Liver (tissue), 9 donors: ENCODE results near the gene MYO5C. TPM values are rescaled to one million over a fixed set of nuclear protein-coding genes. Genes with fewer than 3 reads are reported as not detected.

Experiments used
- DNase-seq: peaks from one replicate; pipeline ENCODE4 v3.0.0-alpha.2; 2017; ENCODE audit warnings: low spot score
- H3K27ac ChIP-seq, 2 donors: one replicate each; pipeline ENCODE4 v1.7.0; 2013; ENCODE audit warnings: inconsistent platforms in 2 of 2, low read length in 2 of 2, control low read depth in 1 of 2, low read depth in 1 of 2, mild to moderate bottlenecking in 1 of 2
- H3K27me3 ChIP-seq, 4 donors: one replicate each; pipeline versions ENCODE4 v1.6.1 to v1.7.0; 2013; ENCODE audit warnings: low read length in 3 of 4, inconsistent platforms in 1 of 4, mild to moderate bottlenecking in 1 of 4, moderate library complexity in 1 of 4; ENCODE audit not compliant: control insufficient read depth in 4 of 4, insufficient read depth in 4 of 4
- H3K36me3 ChIP-seq, 4 donors: one replicate each; pipeline versions ENCODE4 v1.6.1 to v1.7.0; 2013; ENCODE audit warnings: low read length in 3 of 4, mild to moderate bottlenecking in 3 of 4, low read depth in 1 of 4, moderate library complexity in 1 of 4; ENCODE audit not compliant: control insufficient read depth in 4 of 4, insufficient read depth in 3 of 4
- H3K4me1 ChIP-seq, 4 donors: one replicate each; pipeline versions ENCODE4 v1.6.1 to v1.7.0; 2013; ENCODE audit warnings: low read length in 3 of 4, mild to moderate bottlenecking in 3 of 4, moderate library complexity in 1 of 4; ENCODE audit not compliant: control insufficient read depth in 4 of 4, insufficient read depth in 4 of 4
- H3K4me3 ChIP-seq, 3 donors: one replicate each; pipeline versions ENCODE4 v1.6.1 to v1.7.0; 2013; ENCODE audit warnings: low read length in 3 of 3, control low read depth in 1 of 3, low read depth in 1 of 3, mild to moderate bottlenecking in 1 of 3
- H3K9ac ChIP-seq, 2 donors: one replicate each; pipeline ENCODE4 v1.7.0; 2013; ENCODE audit warnings: low read length in 2 of 2, mild to moderate bottlenecking in 2 of 2, moderate library complexity in 2 of 2, control low read depth in 1 of 2, low read depth in 1 of 2
- H3K9me3 ChIP-seq, 4 donors: one replicate each; pipeline versions ENCODE4 v1.6.1 to v1.7.0; 2013; ENCODE audit warnings: low read length in 3 of 4; ENCODE audit not compliant: control insufficient read depth in 4 of 4
- EGR1 ChIP-seq, 2 donors: IDR thresholded peaks; 2 replicates each; pipeline ENCODE4 v1.6.1; 2016 to 2018; ENCODE audit warnings: antibody characterized with exemption in 2 of 2, low read depth in 2 of 2
- FOXA1 ChIP-seq: IDR thresholded peaks from 2 replicates; pipeline ENCODE4 v1.6.1; 2016; ENCODE audit warnings: antibody characterized with exemption
- HNF4A ChIP-seq, 2 donors: conservative IDR thresholded peaks; 2 replicates each; pipeline ENCODE4 v1.6.1; 2016; ENCODE audit warnings: antibody characterized with exemption in 2 of 2, mild to moderate bottlenecking in 2 of 2
- HNF4G ChIP-seq: IDR thresholded peaks from 2 replicates; pipeline ENCODE4 v1.6.1; 2016; ENCODE audit warnings: antibody characterized with exemption
- JUND ChIP-seq, 2 donors: IDR thresholded peaks; 2 replicates each; pipeline ENCODE4 v1.6.1; 2016; ENCODE audit warnings: antibody characterized with exemption in 2 of 2
- MAX ChIP-seq: IDR thresholded peaks from 2 replicates; pipeline ENCODE4 v1.6.1; 2016; ENCODE audit warnings: antibody characterized with exemption
- NR2F2 ChIP-seq: IDR thresholded peaks from 2 replicates; pipeline ENCODE4 v1.6.1; 2016; ENCODE audit warnings: antibody characterized with exemption
- RAD21 ChIP-seq, 2 donors: IDR thresholded peaks; 2 replicates each; pipeline ENCODE4 v1.6.1; 2016; ENCODE audit warnings: antibody characterized with exemption in 2 of 2, mild to moderate bottlenecking in 2 of 2
- RXRA ChIP-seq, 2 donors: IDR thresholded peaks; 2 replicates each; pipeline ENCODE4 v1.6.1; 2017 to 2018; ENCODE audit warnings: antibody characterized with exemption in 2 of 2, mild to moderate bottlenecking in 1 of 2
- SP1 ChIP-seq: IDR thresholded peaks from 2 replicates; pipeline ENCODE4 v1.6.1; 2018; ENCODE audit warnings: antibody characterized with exemption, mild to moderate bottlenecking
- YY1 ChIP-seq: IDR thresholded peaks from 2 replicates; pipeline ENCODE4 v1.6.1; 2016; ENCODE audit warnings: antibody characterized with exemption, mild to moderate bottlenecking
- WGBS: extraction: QIAGEN DNeasy Blood & Tissue Kit; methylation state at CpG from one replicate; pipeline ENCODE4 v1.1.7; 2013; 5-methylcytosine and 5-hydroxymethylcytosine counted together
- polyA plus RNA-seq, 2 donors: library from polyadenylated mRNA; stranded (reverse) in 1 of 2; unstranded in 1 of 2; fragments of 200-250 nt in 1 of 2; fragments of >200 nt in 1 of 2; fragmentation: Nextera tagmentation in 1 of 2; extraction: Ambion mirVana in 1 of 2; gene quantifications; one replicate each; pipeline versions ENCODE4 v1.2.1 to v1.2.3, GENCODE V29; 2013 to 2015
- total RNA-seq, 2 donors: library from RNA; depleted of rRNA; stranded (reverse); fragments of >200 nt; gene quantifications; one replicate each; pipeline ENCODE4 v1.2.3, GENCODE V29; 2014
- TF ChIP-seq, protein P1 (sequence below): fragments of 150-350 bp; IDR thresholded peaks from 2 replicates; pipeline ENCODE4 v1.5.1; 2017; ENCODE audit warnings: improper control_type of control experiment, low read depth, low read length; ENCODE audit not compliant: missing input control
- TF ChIP-seq, protein P2 (sequence below): IDR thresholded peaks from 2 replicates; pipeline ENCODE4 v1.6.1; 2016; ENCODE audit warnings: antibody characterized with exemption, mild to moderate bottlenecking
- TF ChIP-seq, protein P3 (sequence below): IDR thresholded peaks from 2 replicates; pipeline ENCODE4 v1.6.1; 2016; ENCODE audit warnings: antibody characterized with exemption
- donor health status: healthy.
- donor health status: healthy.
- donor health status: healthy.
- donor health status: healthy.
- donor health status: healthy.

The MYO5C gene
- total and polyA plus RNA-seq, 4 donors, result 1.9 to 8.6 (median 3.0) TPM

DNA sequence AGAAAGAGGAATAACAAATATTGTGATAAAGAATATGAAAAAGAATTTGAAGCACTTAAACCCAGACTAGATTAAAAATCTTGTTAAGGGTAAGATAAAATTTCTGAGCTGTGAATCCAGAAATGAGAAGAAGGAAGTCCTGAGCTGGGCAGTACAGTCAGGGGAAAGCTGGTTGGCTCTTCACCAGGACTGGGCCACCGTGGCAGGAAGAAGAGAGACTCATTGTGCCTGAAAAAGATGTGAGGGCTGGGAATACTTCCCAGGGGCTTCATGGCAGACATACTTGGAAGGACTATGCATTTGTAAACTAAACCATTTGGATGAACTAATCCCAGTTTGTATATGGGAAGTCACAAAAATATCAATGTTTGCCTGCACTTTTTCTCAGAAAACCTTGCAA, 28.5 kb upstream of the MYO5C start:
- no peaks in the 10 kb centered on the region for H3K27me3 ChIP-seq
- H3K36me3 ChIP-seq, result peaks cover 0 to 4% (median 0%) of the 10 kb centered on the region in 4 donors
- WGBS, result 70% methylated on average over 1 of the region's 1 CpG
- no peaks in the 10 kb centered on the region for H3K9me3 ChIP-seq
- TF ChIP-seq JUND (IDR thresholded peaks at IDR 0.05) (no peak), NR2F2 (no peak), HNF4G (no peak), SP1 (no peak), RAD21 (IDR thresholded peaks at IDR 0.05) (no peak)
- TF ChIP-seq, protein P1, sequence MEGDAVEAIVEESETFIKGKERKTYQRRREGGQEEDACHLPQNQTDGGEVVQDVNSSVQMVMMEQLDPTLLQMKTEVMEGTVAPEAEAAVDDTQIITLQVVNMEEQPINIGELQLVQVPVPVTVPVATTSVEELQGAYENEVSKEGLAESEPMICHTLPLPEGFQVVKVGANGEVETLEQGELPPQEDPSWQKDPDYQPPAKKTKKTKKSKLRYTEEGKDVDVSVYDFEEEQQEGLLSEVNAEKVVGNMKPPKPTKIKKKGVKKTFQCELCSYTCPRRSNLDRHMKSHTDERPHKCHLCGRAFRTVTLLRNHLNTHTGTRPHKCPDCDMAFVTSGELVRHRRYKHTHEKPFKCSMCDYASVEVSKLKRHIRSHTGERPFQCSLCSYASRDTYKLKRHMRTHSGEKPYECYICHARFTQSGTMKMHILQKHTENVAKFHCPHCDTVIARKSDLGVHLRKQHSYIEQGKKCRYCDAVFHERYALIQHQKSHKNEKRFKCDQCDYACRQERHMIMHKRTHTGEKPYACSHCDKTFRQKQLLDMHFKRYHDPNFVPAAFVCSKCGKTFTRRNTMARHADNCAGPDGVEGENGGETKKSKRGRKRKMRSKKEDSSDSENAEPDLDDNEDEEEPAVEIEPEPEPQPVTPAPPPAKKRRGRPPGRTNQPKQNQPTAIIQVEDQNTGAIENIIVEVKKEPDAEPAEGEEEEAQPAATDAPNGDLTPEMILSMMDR, result no peak
- H3K9ac ChIP-seq, result no peak overlapping the region
- no peak for DNase-seq
- no peak overlapping the region for H3K4me3 ChIP-seq
- no peak overlapping the region for H3K27ac ChIP-seq
- H3K4me1 ChIP-seq, result no peaks in the 10 kb centered on the region

- Histone ChIP-seq H3K36me3 (peaks cover 0 to 6% (median under 1%) of the 10 kb centered on the region in 4 donors), H3K4me1 (no peaks in the 10 kb centered on the region), H3K9me3 (no peaks in the 10 kb centered on the region), H3K27ac (no peak overlapping the region), H3K27me3 (no peaks in the 10 kb centered on the region), H3K9ac (no peak overlapping the region), H3K4me3 (no peak overlapping the region)
- DNase-seq, result no peak
- no peak for TF ChIP-seq YY1
- TF ChIP-seq, protein P1, result no peak
- TF ChIP-seq RAD21 (IDR thresholded peaks at IDR 0.05), result no peak
- TF ChIP-seq SP1, result no peak
- no peak for TF ChIP-seq FOXA1
- TF ChIP-seq, protein P2, sequence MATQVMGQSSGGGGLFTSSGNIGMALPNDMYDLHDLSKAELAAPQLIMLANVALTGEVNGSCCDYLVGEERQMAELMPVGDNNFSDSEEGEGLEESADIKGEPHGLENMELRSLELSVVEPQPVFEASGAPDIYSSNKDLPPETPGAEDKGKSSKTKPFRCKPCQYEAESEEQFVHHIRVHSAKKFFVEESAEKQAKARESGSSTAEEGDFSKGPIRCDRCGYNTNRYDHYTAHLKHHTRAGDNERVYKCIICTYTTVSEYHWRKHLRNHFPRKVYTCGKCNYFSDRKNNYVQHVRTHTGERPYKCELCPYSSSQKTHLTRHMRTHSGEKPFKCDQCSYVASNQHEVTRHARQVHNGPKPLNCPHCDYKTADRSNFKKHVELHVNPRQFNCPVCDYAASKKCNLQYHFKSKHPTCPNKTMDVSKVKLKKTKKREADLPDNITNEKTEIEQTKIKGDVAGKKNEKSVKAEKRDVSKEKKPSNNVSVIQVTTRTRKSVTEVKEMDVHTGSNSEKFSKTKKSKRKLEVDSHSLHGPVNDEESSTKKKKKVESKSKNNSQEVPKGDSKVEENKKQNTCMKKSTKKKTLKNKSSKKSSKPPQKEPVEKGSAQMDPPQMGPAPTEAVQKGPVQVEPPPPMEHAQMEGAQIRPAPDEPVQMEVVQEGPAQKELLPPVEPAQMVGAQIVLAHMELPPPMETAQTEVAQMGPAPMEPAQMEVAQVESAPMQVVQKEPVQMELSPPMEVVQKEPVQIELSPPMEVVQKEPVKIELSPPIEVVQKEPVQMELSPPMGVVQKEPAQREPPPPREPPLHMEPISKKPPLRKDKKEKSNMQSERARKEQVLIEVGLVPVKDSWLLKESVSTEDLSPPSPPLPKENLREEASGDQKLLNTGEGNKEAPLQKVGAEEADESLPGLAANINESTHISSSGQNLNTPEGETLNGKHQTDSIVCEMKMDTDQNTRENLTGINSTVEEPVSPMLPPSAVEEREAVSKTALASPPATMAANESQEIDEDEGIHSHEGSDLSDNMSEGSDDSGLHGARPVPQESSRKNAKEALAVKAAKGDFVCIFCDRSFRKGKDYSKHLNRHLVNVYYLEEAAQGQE, result no peak
- no peak for TF ChIP-seq RXRA (IDR thresholded peaks at IDR 0.05)
- no peak for TF ChIP-seq HNF4G
- TF ChIP-seq EGR1 (IDR thresholded peaks at IDR 0.05; ENCODE audit: low read depth in 2 of 2), result no peak
- TF ChIP-seq HNF4A (conservative IDR thresholded peaks at IDR 0.05), result no peak
- TF ChIP-seq, protein P3, sequence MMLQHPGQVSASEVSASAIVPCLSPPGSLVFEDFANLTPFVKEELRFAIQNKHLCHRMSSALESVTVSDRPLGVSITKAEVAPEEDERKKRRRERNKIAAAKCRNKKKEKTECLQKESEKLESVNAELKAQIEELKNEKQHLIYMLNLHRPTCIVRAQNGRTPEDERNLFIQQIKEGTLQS, result no peak
- no peak for TF ChIP-seq MAX
- 90% methylated on average over 13 of the region's 13 CpGs for WGBS
Observed at GRCh38 chr15:52318729-52319500, 23.3 kb upstream of the MYO5C start.
